ENCODE data around the gene TAX1BP3. TPM values are rescaled to one million over a fixed set of nuclear protein-coding genes. Genes with fewer than 3 reads are reported as not detected.

Gene TAX1BP3
- total and polyA plus RNA-seq, 9 of the 15 experiments (the other 6 are each of a cell fraction or from before 2014, with no cell fraction given) = 0.99 to 14.5 (median 6.2) TPM

- no peak for TF ChIP-seq TRIM24 (IDR thresholded peaks at IDR 0.05)
- TF ChIP-seq SRSF7 (optimal IDR thresholded peaks at IDR 0.05; ENCODE audit: low read depth, low read length) = no peak
- no peak for TF ChIP-seq ZFP36 (IDR thresholded peaks at IDR 0.05; ENCODE audit: low read depth, low read length, partially characterized antibody)
- TF ChIP-seq STAT5B (CRISPR knock-in tag; IDR thresholded peaks at IDR 0.05) = no peak
- TF ChIP-seq POLR2A (conservative IDR thresholded peaks at IDR 0.05) = peak; percentile 70
- no peak for TF ChIP-seq ATF1 (CRISPR knock-in tag; IDR thresholded peaks at IDR 0.05)
- peak; percentile 75 for TF ChIP-seq ATF1 (tag; IDR thresholded peaks at IDR 0.05)
- TF ChIP-seq ZNF12 (CRISPR knock-in tag; IDR thresholded peaks at IDR 0.05) = no peak
- no peak for TF ChIP-seq ZNF174 (CRISPR knock-in tag; IDR thresholded peaks at IDR 0.05)
- no peak for TF ChIP-seq ZC3H8 (IDR thresholded peaks at IDR 0.05)
- no peak for TF ChIP-seq LARP7 (IDR thresholded peaks at IDR 0.05)
- TF ChIP-seq NFE2 (IDR thresholded peaks at IDR 0.05; ENCODE audit: low read depth) = no peak
- TF ChIP-seq TEAD4 (IDR thresholded peaks at IDR 0.05; ENCODE audit: low read length) = no peak
- 0 out of 2 replicates have a peak, but pooled peaks have one; percentile 40 for TF ChIP-seq TEAD4 (CRISPR knock-in tag; IDR thresholded peaks at IDR 0.05; ENCODE audit: borderline replicate concordance)
- no peak for TF ChIP-seq POLR2AphosphoS5 (IDR thresholded peaks at IDR 0.05; ENCODE audit: control insufficient read depth, insufficient read depth, low read depth, low read length)
- TF ChIP-seq KDM5B (IDR thresholded peaks at IDR 0.05; ENCODE audit: insufficient replicate concordance, low read depth, low read length) = peak; percentile 70
- no peak for TF ChIP-seq ZNF263 (CRISPR knock-in tag; IDR thresholded peaks at IDR 0.05; ENCODE audit: borderline replicate concordance)
- no peak for TF ChIP-seq STAT5A (IDR thresholded peaks at IDR 0.05; ENCODE audit: borderline replicate concordance, low read length)
- TF ChIP-seq NCOA6 (IDR thresholded peaks at IDR 0.05) = no peak
- TF ChIP-seq CBFB (CRISPR knock-in tag; IDR thresholded peaks at IDR 0.05) = no peak
- TF ChIP-seq MAX (CRISPR knock-in tag; IDR thresholded peaks at IDR 0.05) = peak; percentile 61; the same call in 1 of the 2 replicates
- TF ChIP-seq ZNF280B (CRISPR knock-in tag; IDR thresholded peaks at IDR 0.05) = no peak
- TF ChIP-seq HDAC1 (IDR thresholded peaks at IDR 0.05) = peak in 1 of 2 experiments; percentile 92; a peak in 2 of 4 replicates
- TF ChIP-seq HOXB6 (CRISPR knock-in tag; IDR thresholded peaks at IDR 0.05; ENCODE audit: borderline replicate concordance) = no peak
- TF ChIP-seq HIVEP1 (CRISPR knock-in tag; IDR thresholded peaks at IDR 0.05) = no peak
- TF ChIP-seq ZNF639 (CRISPR knock-in tag; conservative IDR thresholded peaks at IDR 0.05 in 1 of 2, IDR thresholded peaks at IDR 0.05 in 1 of 2) = 0 out of 4 replicates have a peak, but pooled peaks of 1 of the 2 experiments have one; percentile 40
- no peak for TF ChIP-seq ARID3A (IDR thresholded peaks at IDR 0.05; ENCODE audit: borderline replicate concordance, low read depth, low read length)
Observed at GRCh38 chr17:3636154-3636907, 32.0 kb downstream of the TAX1BP3 start, which contains the start of the genes CTNS and SHPK (continued).

All from K562 (cell line).